ENCODE data around the gene PPP3CA.

- TF ChIP-seq, protein P1, sequence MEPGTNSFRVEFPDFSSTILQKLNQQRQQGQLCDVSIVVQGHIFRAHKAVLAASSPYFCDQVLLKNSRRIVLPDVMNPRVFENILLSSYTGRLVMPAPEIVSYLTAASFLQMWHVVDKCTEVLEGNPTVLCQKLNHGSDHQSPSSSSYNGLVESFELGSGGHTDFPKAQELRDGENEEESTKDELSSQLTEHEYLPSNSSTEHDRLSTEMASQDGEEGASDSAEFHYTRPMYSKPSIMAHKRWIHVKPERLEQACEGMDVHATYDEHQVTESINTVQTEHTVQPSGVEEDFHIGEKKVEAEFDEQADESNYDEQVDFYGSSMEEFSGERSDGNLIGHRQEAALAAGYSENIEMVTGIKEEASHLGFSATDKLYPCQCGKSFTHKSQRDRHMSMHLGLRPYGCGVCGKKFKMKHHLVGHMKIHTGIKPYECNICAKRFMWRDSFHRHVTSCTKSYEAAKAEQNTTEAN (CRISPR knock-in tag; conservative IDR thresholded peaks at IDR 0.05): no peak
- TF ChIP-seq BRD4 (CRISPR knock-in tag; IDR thresholded peaks at IDR 0.05) (no peak), KAT7 (CRISPR knock-in tag; IDR thresholded peaks at IDR 0.05; ENCODE audit: borderline replicate concordance) (no peak), FOXA1 (IDR thresholded peaks at IDR 0.05) (no peak), FOXA1 (CRISPR knock-in tag; IDR thresholded peaks at IDR 0.05) (no peak), PAX8 (CRISPR knock-in tag; IDR thresholded peaks at IDR 0.05; ENCODE audit: borderline replicate concordance) (no peak), RAD21 (CRISPR knock-in tag; IDR thresholded peaks at IDR 0.05) (no peak), GLI4 (CRISPR knock-in tag; IDR thresholded peaks at IDR 0.05; ENCODE audit: borderline replicate concordance) (no peak), SALL2 (CRISPR knock-in tag; IDR thresholded peaks at IDR 0.05) (no peak)
- TF ChIP-seq, protein P2, sequence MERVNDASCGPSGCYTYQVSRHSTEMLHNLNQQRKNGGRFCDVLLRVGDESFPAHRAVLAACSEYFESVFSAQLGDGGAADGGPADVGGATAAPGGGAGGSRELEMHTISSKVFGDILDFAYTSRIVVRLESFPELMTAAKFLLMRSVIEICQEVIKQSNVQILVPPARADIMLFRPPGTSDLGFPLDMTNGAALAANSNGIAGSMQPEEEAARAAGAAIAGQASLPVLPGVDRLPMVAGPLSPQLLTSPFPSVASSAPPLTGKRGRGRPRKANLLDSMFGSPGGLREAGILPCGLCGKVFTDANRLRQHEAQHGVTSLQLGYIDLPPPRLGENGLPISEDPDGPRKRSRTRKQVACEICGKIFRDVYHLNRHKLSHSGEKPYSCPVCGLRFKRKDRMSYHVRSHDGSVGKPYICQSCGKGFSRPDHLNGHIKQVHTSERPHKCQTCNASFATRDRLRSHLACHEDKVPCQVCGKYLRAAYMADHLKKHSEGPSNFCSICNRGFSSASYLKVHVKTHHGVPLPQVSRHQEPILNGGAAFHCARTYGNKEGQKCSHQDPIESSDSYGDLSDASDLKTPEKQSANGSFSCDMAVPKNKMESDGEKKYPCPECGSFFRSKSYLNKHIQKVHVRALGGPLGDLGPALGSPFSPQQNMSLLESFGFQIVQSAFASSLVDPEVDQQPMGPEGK (CRISPR knock-in tag; IDR thresholded peaks at IDR 0.05): no peak
- TF ChIP-seq, protein P3, sequence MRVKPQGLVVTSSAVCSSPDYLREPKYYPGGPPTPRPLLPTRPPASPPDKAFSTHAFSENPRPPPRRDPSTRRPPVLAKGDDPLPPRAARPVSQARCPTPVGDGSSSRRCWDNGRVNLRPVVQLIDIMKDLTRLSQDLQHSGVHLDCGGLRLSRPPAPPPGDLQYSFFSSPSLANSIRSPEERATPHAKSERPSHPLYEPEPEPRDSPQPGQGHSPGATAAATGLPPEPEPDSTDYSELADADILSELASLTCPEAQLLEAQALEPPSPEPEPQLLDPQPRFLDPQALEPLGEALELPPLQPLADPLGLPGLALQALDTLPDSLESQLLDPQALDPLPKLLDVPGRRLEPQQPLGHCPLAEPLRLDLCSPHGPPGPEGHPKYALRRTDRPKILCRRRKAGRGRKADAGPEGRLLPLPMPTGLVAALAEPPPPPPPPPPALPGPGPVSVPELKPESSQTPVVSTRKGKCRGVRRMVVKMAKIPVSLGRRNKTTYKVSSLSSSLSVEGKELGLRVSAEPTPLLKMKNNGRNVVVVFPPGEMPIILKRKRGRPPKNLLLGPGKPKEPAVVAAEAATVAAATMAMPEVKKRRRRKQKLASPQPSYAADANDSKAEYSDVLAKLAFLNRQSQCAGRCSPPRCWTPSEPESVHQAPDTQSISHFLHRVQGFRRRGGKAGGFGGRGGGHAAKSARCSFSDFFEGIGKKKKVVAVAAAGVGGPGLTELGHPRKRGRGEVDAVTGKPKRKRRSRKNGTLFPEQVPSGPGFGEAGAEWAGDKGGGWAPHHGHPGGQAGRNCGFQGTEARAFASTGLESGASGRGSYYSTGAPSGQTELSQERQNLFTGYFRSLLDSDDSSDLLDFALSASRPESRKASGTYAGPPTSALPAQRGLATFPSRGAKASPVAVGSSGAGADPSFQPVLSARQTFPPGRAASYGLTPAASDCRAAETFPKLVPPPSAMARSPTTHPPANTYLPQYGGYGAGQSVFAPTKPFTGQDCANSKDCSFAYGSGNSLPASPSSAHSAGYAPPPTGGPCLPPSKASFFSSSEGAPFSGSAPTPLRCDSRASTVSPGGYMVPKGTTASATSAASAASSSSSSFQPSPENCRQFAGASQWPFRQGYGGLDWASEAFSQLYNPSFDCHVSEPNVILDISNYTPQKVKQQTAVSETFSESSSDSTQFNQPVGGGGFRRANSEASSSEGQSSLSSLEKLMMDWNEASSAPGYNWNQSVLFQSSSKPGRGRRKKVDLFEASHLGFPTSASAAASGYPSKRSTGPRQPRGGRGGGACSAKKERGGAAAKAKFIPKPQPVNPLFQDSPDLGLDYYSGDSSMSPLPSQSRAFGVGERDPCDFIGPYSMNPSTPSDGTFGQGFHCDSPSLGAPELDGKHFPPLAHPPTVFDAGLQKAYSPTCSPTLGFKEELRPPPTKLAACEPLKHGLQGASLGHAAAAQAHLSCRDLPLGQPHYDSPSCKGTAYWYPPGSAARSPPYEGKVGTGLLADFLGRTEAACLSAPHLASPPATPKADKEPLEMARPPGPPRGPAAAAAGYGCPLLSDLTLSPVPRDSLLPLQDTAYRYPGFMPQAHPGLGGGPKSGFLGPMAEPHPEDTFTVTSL (CRISPR knock-in tag; IDR thresholded peaks at IDR 0.05; ENCODE audit: borderline replicate concordance): no peak
- TF ChIP-seq, protein P4, sequence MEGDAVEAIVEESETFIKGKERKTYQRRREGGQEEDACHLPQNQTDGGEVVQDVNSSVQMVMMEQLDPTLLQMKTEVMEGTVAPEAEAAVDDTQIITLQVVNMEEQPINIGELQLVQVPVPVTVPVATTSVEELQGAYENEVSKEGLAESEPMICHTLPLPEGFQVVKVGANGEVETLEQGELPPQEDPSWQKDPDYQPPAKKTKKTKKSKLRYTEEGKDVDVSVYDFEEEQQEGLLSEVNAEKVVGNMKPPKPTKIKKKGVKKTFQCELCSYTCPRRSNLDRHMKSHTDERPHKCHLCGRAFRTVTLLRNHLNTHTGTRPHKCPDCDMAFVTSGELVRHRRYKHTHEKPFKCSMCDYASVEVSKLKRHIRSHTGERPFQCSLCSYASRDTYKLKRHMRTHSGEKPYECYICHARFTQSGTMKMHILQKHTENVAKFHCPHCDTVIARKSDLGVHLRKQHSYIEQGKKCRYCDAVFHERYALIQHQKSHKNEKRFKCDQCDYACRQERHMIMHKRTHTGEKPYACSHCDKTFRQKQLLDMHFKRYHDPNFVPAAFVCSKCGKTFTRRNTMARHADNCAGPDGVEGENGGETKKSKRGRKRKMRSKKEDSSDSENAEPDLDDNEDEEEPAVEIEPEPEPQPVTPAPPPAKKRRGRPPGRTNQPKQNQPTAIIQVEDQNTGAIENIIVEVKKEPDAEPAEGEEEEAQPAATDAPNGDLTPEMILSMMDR (CRISPR knock-in tag; IDR thresholded peaks at IDR 0.05): no peak
These were observed 9.6 kb downstream of the PPP3CA start for GRCh38 chr4:101337688-101338087.
